GM21423 (cell line): Measurements from ENCODE around the gene LRFN2.

Experiments
- ATAC-seq: cut with Tn5 transposase; IDR thresholded peaks from one replicate; pipeline ENCODE4 v1.9.1; 2021; ENCODE audit warnings: mild to moderate bottlenecking, moderate library complexity; ENCODE audit not compliant: unreplicated experiment

LRFN2 gene

GRCh38 chr6:40439026-40439800, 148.0 kb downstream of the LRFN2 start:
- ATAC-seq, result no peak

GRCh38 chr6:40438246-40438887, 148.8 kb downstream of the LRFN2 start:
- ATAC-seq, result no peak

GRCh38 chr6:40437631-40438030, 149.5 kb downstream of the LRFN2 start:
- ATAC-seq, result no peak

DNA sequence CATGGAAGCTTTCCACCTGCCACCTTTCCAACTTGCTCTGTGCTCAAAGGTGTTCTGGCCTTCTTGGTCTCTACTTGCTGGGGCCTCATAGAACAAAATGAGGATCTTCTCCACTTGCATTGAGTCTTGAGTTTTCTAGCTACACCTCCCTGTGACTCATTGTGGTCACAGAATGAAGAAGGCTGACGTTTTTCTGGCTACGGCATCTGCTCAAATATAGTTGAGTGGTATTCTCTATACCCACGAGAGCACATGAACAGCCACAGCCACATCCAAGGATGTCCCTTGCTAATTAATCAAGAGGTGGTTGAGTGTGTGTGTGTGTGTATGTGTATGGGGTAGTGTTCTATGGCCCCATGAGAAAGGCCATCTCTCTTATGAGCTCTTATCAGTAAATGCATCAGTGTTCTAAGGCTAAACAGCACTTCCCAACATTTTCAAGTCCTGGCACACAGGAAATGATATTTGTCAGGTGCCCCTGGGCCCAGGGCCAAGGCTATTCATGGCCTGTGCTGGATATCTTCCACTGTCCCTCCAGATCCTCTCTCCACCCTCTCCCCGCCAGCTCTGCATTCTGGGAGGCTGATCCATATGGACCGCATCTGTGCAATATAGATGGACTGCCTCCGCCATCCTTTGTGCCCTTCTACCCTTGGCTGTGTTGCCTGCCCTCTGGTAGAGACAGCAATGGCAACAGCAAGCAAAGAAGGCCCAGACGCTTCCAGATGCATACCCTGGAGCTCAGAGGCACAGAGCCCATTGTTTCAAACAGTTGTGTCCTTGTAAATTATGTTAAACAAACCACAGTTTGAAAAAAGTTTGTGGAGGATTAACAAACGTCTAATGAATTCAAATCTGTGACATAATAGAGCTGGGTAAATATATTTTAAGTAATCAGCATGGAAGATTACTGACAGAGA, 150.2 kb downstream of the LRFN2 start:
- no peak for ATAC-seq

DNA sequence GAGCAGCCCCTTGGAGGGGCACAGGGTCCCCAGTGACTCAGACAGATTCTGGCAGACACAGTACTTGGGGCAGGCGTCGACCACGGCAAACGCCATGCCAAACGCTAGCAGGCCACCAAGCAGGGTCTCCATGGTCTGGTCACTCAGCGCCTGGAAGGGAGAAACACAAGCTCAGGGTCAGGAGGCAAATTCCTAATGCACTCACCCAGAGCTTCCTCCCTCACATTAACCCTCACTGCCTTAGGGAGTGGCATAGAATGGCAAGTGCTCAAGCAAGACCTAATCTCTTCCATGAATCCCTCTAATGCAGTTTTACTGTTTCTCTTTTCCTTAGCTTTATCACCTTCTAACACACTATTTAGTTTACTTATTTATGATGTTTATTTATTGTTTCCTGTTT, 154.2 kb downstream of the LRFN2 start:
- no peak for ATAC-seq

- no peak for ATAC-seq
Measured at GRCh38 chr6:40431706-40432105, 155.5 kb downstream of the LRFN2 start.

GRCh38 chr6:40427196-40427595, 160.0 kb downstream of the LRFN2 start:
- no peak for ATAC-seq

GRCh38 chr6:40426346-40427066, 160.7 kb downstream of the LRFN2 start:
- ATAC-seq, result no peak

GRCh38 chr6:40425192-40425919, 161.8 kb downstream of the LRFN2 start:
- ATAC-seq, result no peak

- ATAC-seq, result no peak
Measured at GRCh38 chr6:40422046-40422445, 165.1 kb downstream of the LRFN2 start.

GRCh38 chr6:40419946-40420728, 167.0 kb downstream of the LRFN2 start:
- ATAC-seq, result no peak

DNA sequence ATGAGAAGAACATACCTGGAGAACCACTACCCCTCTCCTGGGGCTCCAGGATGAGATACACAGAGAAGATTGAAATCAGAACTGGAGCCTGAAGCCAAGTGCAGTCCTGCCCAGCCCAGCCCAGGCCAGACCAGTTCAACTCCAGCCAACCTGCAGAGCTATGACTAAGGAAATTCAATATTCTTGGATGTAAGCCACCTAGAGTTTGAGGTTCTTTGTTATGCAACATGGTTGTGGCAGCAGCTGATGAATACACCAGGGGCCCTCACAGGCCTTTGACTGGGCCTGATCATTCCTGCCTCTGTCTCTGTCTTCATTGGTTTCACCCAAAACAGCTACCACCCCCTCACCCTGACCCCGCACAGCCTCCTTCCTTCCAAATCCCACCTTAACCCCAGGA, 167.8 kb downstream of the LRFN2 start:
- ATAC-seq, result no peak

GRCh38 chr6:40417031-40417430, 170.1 kb downstream of the LRFN2 start:
- ATAC-seq, result no peak

DNA sequence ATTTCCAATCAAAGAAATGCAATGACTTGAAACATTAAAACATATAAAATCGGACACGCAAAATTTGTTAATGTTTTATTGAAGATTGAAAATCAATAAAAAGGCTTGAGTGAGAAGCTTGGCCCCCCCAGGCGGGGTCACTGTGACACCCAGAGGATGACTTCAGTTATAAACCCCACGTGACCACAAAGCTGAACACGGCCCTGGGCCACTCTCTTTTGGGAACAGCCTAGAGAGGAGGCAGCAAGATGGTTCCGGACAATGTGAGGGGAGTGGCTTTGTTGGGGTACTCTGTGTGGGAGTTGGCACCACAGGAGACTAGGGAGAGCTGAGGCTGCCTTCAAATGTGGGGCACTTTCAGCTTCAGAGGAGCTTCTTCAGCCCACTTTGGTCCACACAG, 172.5 kb downstream of the LRFN2 start:
- no peak for ATAC-seq

- no peak for ATAC-seq
Measured at GRCh38 chr6:40413239-40413638, 173.9 kb downstream of the LRFN2 start.

DNA sequence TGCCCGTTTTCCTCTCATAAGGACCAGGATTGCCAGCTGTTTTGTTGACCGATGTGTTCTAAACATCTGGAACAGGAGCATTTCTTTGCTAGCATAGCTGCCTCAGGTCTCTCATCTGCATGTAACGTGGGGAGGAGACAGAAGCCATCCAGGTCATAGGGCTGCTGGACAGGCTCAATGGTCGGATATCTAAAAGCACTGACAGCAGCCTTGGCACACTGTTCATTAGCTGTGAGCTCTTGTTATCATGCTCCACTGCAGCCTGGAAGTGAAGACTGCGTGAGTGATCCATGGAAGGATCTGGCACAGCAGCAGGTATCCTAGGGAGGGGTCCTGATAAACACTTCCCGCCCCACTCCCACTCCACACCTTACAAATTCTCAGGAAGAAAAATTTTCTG, 175.3 kb downstream of the LRFN2 start:
- ATAC-seq, result no peak

DNA sequence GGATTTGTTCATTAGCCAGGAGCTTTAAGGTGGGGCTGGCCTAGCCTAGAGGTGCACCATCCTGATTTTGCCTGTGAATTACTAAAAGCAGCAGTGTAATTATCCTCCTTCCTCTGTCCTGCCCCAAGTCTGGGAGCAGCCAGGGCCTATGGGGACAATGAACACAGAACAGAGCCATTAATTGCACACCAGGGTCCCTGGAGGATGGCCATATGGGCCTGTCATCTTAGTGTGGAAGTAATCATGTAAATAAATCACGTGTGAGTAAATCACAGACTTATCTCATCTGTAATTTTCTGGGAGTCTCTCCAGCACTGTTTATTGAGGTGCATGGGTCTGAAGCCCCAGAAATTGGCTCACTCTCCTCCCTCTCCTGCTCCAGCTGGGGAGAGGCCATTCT, 176.3 kb downstream of the LRFN2 start:
- no peak for ATAC-seq

DNA sequence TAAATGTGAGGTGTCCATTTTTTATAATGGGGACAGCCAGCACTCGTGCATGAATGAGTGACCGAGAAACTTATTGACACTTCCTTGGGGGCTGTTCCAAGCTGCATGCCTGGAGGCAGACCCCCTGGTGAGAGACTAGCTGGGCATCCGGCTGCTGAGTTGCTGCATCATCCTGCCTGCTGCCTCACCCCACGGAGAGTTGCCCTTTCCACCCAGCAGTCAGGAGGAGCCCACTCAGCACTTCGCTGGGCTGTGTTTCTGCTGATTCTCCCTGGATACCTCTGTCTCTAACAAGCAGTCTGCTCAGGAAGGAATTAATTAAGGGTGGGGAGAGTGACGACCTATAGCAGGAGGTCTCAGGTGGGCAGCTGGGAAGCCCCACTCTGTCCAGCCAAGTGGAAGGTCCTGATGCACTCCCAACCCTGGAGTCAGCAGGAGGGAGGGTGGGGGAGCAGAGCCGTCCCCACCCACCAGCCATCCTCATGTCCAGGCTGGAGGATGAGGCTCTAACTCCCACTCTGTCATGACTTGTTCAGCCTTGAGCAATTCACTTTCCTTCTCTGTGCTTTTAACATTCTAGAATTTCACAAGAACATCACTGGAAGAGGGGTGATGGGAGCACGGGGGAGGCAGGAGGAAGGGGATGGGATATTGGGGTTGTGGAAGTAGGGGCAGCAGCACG, 177.3 kb downstream of the LRFN2 start:
- ATAC-seq, result no peak
